ENCODE results near the gene BPHL. TPM values are rescaled to one million over a fixed set of nuclear protein-coding genes. Genes with fewer than 3 reads are reported as not detected.
"Not testable (repeated sequence)": the region's sequence is repeated elsewhere in the genome, so short reads cannot be mapped to it uniquely, and the experiment has no call there.

BPHL gene
- total RNA-seq, 1 donor from 2014 or later: 10.3 TPM

GRCh38 chr6:3186974-3187382 lies 68.5 kb downstream of the BPHL start:
- Histone ChIP-seq H3K4me3 (no peak overlapping the region), H3K36me3 (no peaks in the 10 kb centered on the region), H3K27me3 (no peaks in the 10 kb centered on the region), H3K27ac (no peak overlapping the region), H3K9me3 (no peaks in the 10 kb centered on the region), H3K4me1 (no peaks in the 10 kb centered on the region)
- DNase-seq (ENCODE audit: extremely low spot score in 2 of 2): no peak
- intact Hi-C loops (cut with DNase I): no loop called here
- TF ChIP-seq POLR2AphosphoS5 (IDR thresholded peaks at IDR 0.05; ENCODE audit: insufficient read depth in 1 of 2, low read depth in 1 of 2) (no peak), POLR2A (IDR thresholded peaks at IDR 0.05) (no peak), CTCF (IDR thresholded peaks at IDR 0.05) (no peak)

- Histone ChIP-seq H3K36me3 (no peaks in the 10 kb centered on the region), H3K4me1 (no peaks in the 10 kb centered on the region), H3K27ac (no peak overlapping the region), H3K4me3 (no peak overlapping the region), H3K9me3 (no peaks in the 10 kb centered on the region), H3K27me3 (no peaks in the 10 kb centered on the region)
- DNase-seq (ENCODE audit: extremely low spot score in 2 of 2): no peak
- no peak for TF ChIP-seq CTCF (IDR thresholded peaks at IDR 0.05)
- TF ChIP-seq POLR2AphosphoS5 (IDR thresholded peaks at IDR 0.05; ENCODE audit: insufficient read depth in 1 of 2, low read depth in 1 of 2): no peak
- no peak for TF ChIP-seq POLR2A (IDR thresholded peaks at IDR 0.05)
- intact Hi-C loops (cut with DNase I): no loop called here
These were observed 69.8 kb downstream of the BPHL start for GRCh38 chr6:3188262-3188661.

GRCh38 chr6:3189192-3189591 lies 70.7 kb downstream of the BPHL start:
- intact Hi-C loops (cut with DNase I); H3K27me3 ChIP-seq; H3K36me3 ChIP-seq; H3K4me3 ChIP-seq; H3K9me3 ChIP-seq; H3K4me1 ChIP-seq; DNase-seq (ENCODE audit: extremely low spot score in 2 of 2); H3K27ac ChIP-seq: not testable (repeated sequence)

GRCh38 chr6:3190056-3190455 lies 71.5 kb downstream of the BPHL start:
- no peaks in the 10 kb centered on the region for H3K27me3 ChIP-seq

GRCh38 chr6:3190779-3191178 lies 72.3 kb downstream of the BPHL start:
- Histone ChIP-seq H3K9me3 (no peaks in the 10 kb centered on the region), H3K27me3 (no peaks in the 10 kb centered on the region), H3K4me3 (no peak overlapping the region), H3K36me3 (no peaks in the 10 kb centered on the region), H3K27ac (no peak overlapping the region), H3K4me1 (no peaks in the 10 kb centered on the region)
- DNase-seq (ENCODE audit: extremely low spot score in 2 of 2): no peak
- intact Hi-C loops (cut with DNase I): no loop called here
- no peak for TF ChIP-seq POLR2A (IDR thresholded peaks at IDR 0.05)

More at GRCh38 chr6:3190056-3190455, 71.5 kb downstream of the BPHL start:
- no peak for DNase-seq (ENCODE audit: extremely low spot score in 2 of 2)
- Histone ChIP-seq H3K4me3 (no peak overlapping the region), H3K9me3 (no peaks in the 10 kb centered on the region), H3K36me3 (no peaks in the 10 kb centered on the region), H3K4me1 (no peaks in the 10 kb centered on the region), H3K27ac (no peak overlapping the region)
- TF ChIP-seq POLR2AphosphoS5 (IDR thresholded peaks at IDR 0.05; ENCODE audit: insufficient read depth in 1 of 2, low read depth in 1 of 2) (no peak), CTCF (IDR thresholded peaks at IDR 0.05) (no peak), POLR2A (IDR thresholded peaks at IDR 0.05) (no peak)
- intact Hi-C loops (cut with DNase I): no loop called here

- no peak overlapping the region for H3K4me3 ChIP-seq
- no peaks in the 10 kb centered on the region for H3K4me1 ChIP-seq
- intact Hi-C loops (cut with DNase I): no loop called here
- no peaks in the 10 kb centered on the region for H3K36me3 ChIP-seq
- no peak overlapping the region for H3K27ac ChIP-seq
- no peaks in the 10 kb centered on the region for H3K9me3 ChIP-seq
- no peaks in the 10 kb centered on the region for H3K27me3 ChIP-seq
- no peak for DNase-seq (ENCODE audit: extremely low spot score in 2 of 2)
- TF ChIP-seq CTCF (IDR thresholded peaks at IDR 0.05): no peak
These were observed 74.8 kb downstream of the BPHL start for GRCh38 chr6:3193102-3193849.

Measured in vagina (tissue), 2 donors.